Trophoblast cell (in vitro differentiated cells and primary cell): ENCODE measurements around the gene LRBA.
A peak's percentile ranks its signal among the peaks of the same experiment; 100 is the strongest.
"Not testable (repeated sequence)": the region's sequence is repeated elsewhere in the genome, so short reads cannot be mapped to it uniquely, and the experiment has no call there.

ENCODE experiments used
- DNase-seq, 2 donors: peaks; one replicate each; pipeline ENCODE4 v3.0.0-alpha.2; 2016
- H2AFZ ChIP-seq: 2 replicates; pipeline ENCODE4 v1.6.1; 2013; ENCODE audit warnings: low read length, moderate library complexity, mild to moderate bottlenecking; ENCODE audit not compliant: insufficient read depth, poor library complexity
- H2AK5ac ChIP-seq: 2 replicates; pipeline ENCODE4 v1.6.1; 2013; ENCODE audit warnings: mild to moderate bottlenecking, low read length
- H2BK120ac ChIP-seq: 2 replicates; pipeline ENCODE4 v1.6.1; 2013; ENCODE audit warnings: low read length, mild to moderate bottlenecking, moderate library complexity; ENCODE audit not compliant: insufficient read depth, poor library complexity
- H2BK12ac ChIP-seq: 2 replicates; pipeline ENCODE4 v1.6.1; 2013; ENCODE audit warnings: mild to moderate bottlenecking, low read length, moderate library complexity
- H2BK5ac ChIP-seq: 2 replicates; pipeline ENCODE4 v1.6.1; 2013; ENCODE audit warnings: low read length, low read depth, moderate library complexity, mild to moderate bottlenecking; ENCODE audit not compliant: poor library complexity
- H3K14ac ChIP-seq: 2 replicates; pipeline ENCODE4 v1.6.1; 2013; ENCODE audit warnings: mild to moderate bottlenecking, low read length
- H3K18ac ChIP-seq: 2 replicates; pipeline ENCODE4 v1.6.1; 2013; ENCODE audit warnings: mild to moderate bottlenecking, low read length
- H3K23ac ChIP-seq: 2 replicates; pipeline ENCODE4 v1.6.1; 2013; ENCODE audit warnings: low read length
- H3K27ac ChIP-seq: 2 replicates; pipeline ENCODE4 v1.5.1; 2013; ENCODE audit warnings: low read depth, mild to moderate bottlenecking, inconsistent platforms, low read length, moderate library complexity
- H3K27me3 ChIP-seq: 2 replicates; pipeline ENCODE4 v1.6.1; 2013; ENCODE audit warnings: inconsistent platforms, mild to moderate bottlenecking, low read length, moderate library complexity; ENCODE audit not compliant: insufficient read depth
- H3K36me3 ChIP-seq, 2 experiments: 1 replicate in 1 of 2; 2 replicates in 1 of 2; pipeline ENCODE4 v1.6.1; 2013; ENCODE audit warnings: low read length in 2 of 2, mild to moderate bottlenecking in 2 of 2, moderate library complexity in 1 of 2; ENCODE audit not compliant: insufficient read depth in 2 of 2, control insufficient read depth in 1 of 2
- H3K4ac ChIP-seq: 2 replicates; pipeline ENCODE4 v1.6.1; 2013; ENCODE audit warnings: low read depth, mild to moderate bottlenecking, low read length, moderate library complexity
- H3K4me1 ChIP-seq, 2 experiments: 1 replicate in 1 of 2; 2 replicates in 1 of 2; pipeline ENCODE4 v1.6.1; 2013; ENCODE audit warnings: low read length in 2 of 2, mild to moderate bottlenecking in 2 of 2, moderate library complexity in 1 of 2; ENCODE audit not compliant: insufficient read depth in 2 of 2, control insufficient read depth in 1 of 2
- H3K4me2 ChIP-seq: 2 replicates; pipeline ENCODE4 v1.6.1; 2013; ENCODE audit warnings: inconsistent platforms, mild to moderate bottlenecking, low read length, moderate library complexity
- H3K4me3 ChIP-seq: 2 replicates; pipeline ENCODE4 v1.5.1; 2013; ENCODE audit warnings: mild to moderate bottlenecking, low read depth, low read length, inconsistent platforms
- H3K79me1 ChIP-seq: one replicate; pipeline ENCODE4 v1.6.1; 2013; ENCODE audit warnings: low read length
- H3K79me2 ChIP-seq: 2 replicates; pipeline ENCODE4 v1.6.1; 2013; ENCODE audit warnings: low read length, mild to moderate bottlenecking; ENCODE audit not compliant: control insufficient read depth, insufficient read depth, poor library complexity
- H3K9ac ChIP-seq: 2 replicates; pipeline ENCODE4 v1.6.1; 2013; ENCODE audit warnings: mild to moderate bottlenecking, low read length
- H3K9me3 ChIP-seq: 2 replicates; pipeline ENCODE4 v1.6.1; 2013; ENCODE audit warnings: low read depth, mild to moderate bottlenecking, control low read depth, inconsistent platforms, low read length; ENCODE audit not compliant: insufficient read depth
- H4K12ac ChIP-seq: 2 replicates; pipeline ENCODE4 v1.6.1; 2013; ENCODE audit warnings: low read depth, mild to moderate bottlenecking, low read length, moderate library complexity
- H4K8ac ChIP-seq: 2 replicates; pipeline ENCODE4 v1.6.1; 2013; ENCODE audit warnings: low read depth, mild to moderate bottlenecking, low read length, moderate library complexity
- H4K91ac ChIP-seq: one replicate; pipeline ENCODE4 v1.6.1; 2013; ENCODE audit warnings: low read depth, mild to moderate bottlenecking, low read length, moderate library complexity
- WGBS: extraction: QIAGEN DNeasy Blood & Tissue Kit; methylation state at CpG from one replicate; pipeline ENCODE4 v1.1.7; 2013; ENCODE audit warnings: missing lambda C conversion rate; ENCODE audit not compliant: insufficient read length, insufficient coverage; ENCODE audit errors: extremely low coverage; 5-methylcytosine and 5-hydroxymethylcytosine counted together

Gene LRBA

DNA sequence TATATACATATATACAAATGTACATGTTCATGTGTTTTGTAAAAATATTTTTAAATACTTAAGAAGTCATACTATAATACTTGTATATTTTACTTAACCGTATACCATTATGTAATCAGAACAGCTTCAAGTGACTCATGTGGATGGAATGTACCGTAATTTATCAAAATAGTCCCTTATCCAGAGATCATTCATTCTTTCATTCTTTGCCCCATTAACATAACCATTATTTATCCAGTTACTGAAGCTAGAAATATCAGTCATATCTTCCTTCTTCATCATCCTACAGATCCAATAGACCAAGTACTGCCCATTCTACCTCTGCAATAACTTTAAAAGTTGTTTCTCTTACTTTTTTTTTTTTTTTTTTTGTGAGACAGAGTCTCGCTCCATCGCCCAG is 268.9 kb downstream of the LRBA start:
- H3K79me2 ChIP-seq, result no peaks in the 10 kb centered on the region
- no CpG with 5 or more reads among the region's 4 CpGs for WGBS
- H2BK5ac ChIP-seq, result no peak overlapping the region
- H2BK12ac ChIP-seq, result no peak overlapping the region
- no peak overlapping the region for H2AFZ ChIP-seq
- no peak overlapping the region for H3K14ac ChIP-seq
- no peak overlapping the region for H3K4me2 ChIP-seq
- no peak overlapping the region for H3K23ac ChIP-seq
- DNase-seq, result peak in 1 of 2 donors; percentile 74
- no peaks in the 10 kb centered on the region for H3K9me3 ChIP-seq
- H4K12ac ChIP-seq, result no peak overlapping the region
- no peak overlapping the region for H4K8ac ChIP-seq
- no peaks in the 10 kb centered on the region for H3K79me1 ChIP-seq
- no peak overlapping the region for H3K4ac ChIP-seq
- H3K9ac ChIP-seq, result no peak overlapping the region
- H3K27ac ChIP-seq, result no peak overlapping the region
- H3K4me3 ChIP-seq, result no peak overlapping the region
- H3K18ac ChIP-seq, result no peak overlapping the region
- no peak overlapping the region for H2BK120ac ChIP-seq
- H3K27me3 ChIP-seq, result no peaks in the 10 kb centered on the region
- no peak overlapping the region for H4K91ac ChIP-seq
- H2AK5ac ChIP-seq, result no peak overlapping the region
- peaks cover 0 to 2% of the 10 kb centered on the region in 2 experiments for H3K4me1 ChIP-seq
- H3K36me3 ChIP-seq, result no peaks in the 10 kb centered on the region

DNA sequence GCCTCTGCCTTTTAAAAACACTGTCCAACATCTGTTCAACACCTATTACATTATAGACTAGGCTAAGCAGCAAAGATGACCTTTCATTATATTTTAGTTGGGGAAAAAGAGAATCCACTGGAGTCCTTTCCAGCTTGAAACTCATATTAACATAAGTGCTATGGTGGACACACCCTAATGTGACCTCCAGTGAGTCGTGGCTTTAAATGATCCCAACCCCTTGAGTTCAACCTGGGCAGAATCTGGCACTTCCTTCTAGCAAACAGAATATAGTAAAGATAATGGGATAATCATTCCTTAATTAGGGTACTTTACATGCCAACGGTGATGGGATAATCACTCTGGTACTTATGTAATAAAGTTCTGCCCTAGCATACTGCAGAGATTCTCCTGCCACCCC is 270.5 kb downstream of the LRBA start:
- Histone ChIP-seq H3K14ac (no peak overlapping the region), H2BK12ac (no peak overlapping the region), H4K8ac (no peak overlapping the region), H2BK120ac (no peak overlapping the region), H2BK5ac (peak overlapping the region; percentile 56), H3K23ac (no peak overlapping the region), H3K36me3 (no peaks in the 10 kb centered on the region), H4K91ac (no peak overlapping the region), H2AK5ac (no peak overlapping the region), H3K4me3 (no peak overlapping the region), H3K27ac (no peak overlapping the region), H3K27me3 (no peaks in the 10 kb centered on the region), H4K12ac (no peak overlapping the region), H3K4me1 (peaks cover 0 to 2% of the 10 kb centered on the region in 2 experiments), H3K4ac (no peak overlapping the region), H3K4me2 (no peak overlapping the region), H3K9me3 (no peaks in the 10 kb centered on the region), H3K18ac (no peak overlapping the region), H3K79me1 (no peaks in the 10 kb centered on the region), H3K9ac (no peak overlapping the region), H3K79me2 (no peaks in the 10 kb centered on the region), H2AFZ (no peak overlapping the region)
- no CpG with 5 or more reads among the region's 2 CpGs for WGBS
- DNase-seq, result no peak

GRCh38 chr4:150743564-150744342 is 271.3 kb downstream of the LRBA start:
- Histone ChIP-seq H3K27ac (no peak overlapping the region), H4K8ac (no peak overlapping the region), H4K12ac (no peak overlapping the region), H2AK5ac (no peak overlapping the region), H3K27me3 (no peaks in the 10 kb centered on the region), H3K18ac (no peak overlapping the region), H3K4ac (no peak overlapping the region), H3K14ac (no peak overlapping the region), H2BK120ac (no peak overlapping the region), H3K79me2 (no peaks in the 10 kb centered on the region), H3K4me2 (no peak overlapping the region), H2AFZ (no peak overlapping the region), H3K4me1 (peaks cover 0 to 2% of the 10 kb centered on the region in 2 experiments), H2BK5ac (no peak overlapping the region), H3K36me3 (no peaks in the 10 kb centered on the region), H3K79me1 (no peaks in the 10 kb centered on the region), H3K4me3 (no peak overlapping the region), H3K9ac (no peak overlapping the region), H3K9me3 (no peaks in the 10 kb centered on the region), H3K23ac (no peak overlapping the region), H4K91ac (no peak overlapping the region), H2BK12ac (no peak overlapping the region)
- DNase-seq, result no peak
- WGBS, result no CpG with 5 or more reads among the region's 2 CpGs

DNA sequence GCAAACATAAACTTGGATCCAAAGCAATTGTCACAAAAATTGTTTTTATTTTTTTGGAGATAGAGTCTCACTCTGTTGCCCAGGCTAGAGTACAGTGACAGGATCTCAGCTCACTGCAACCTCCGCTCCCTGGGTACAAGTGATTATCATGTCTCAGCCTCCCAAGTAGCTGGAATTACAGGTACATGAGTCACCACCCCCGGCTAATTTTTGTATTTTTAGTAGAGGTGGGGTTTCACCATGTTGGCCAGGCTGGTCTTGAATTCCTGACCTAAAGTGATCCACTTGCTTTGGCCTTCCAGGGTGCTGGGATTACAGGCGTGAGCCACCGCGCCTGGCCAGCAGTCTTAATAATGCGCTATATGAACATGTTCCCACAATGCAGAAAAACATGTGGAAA is 272.2 kb downstream of the LRBA start:
- not testable (repeated sequence) for H3K9ac ChIP-seq, H2BK5ac ChIP-seq, H4K12ac ChIP-seq, H3K4me3 ChIP-seq, H3K18ac ChIP-seq, H2AFZ ChIP-seq, H4K91ac ChIP-seq, H4K8ac ChIP-seq, H3K14ac ChIP-seq, H3K4me1 ChIP-seq, H2BK12ac ChIP-seq, H3K4ac ChIP-seq, H3K79me1 ChIP-seq, H3K79me2 ChIP-seq, H3K4me2 ChIP-seq, H2AK5ac ChIP-seq, H2BK120ac ChIP-seq, H3K36me3 ChIP-seq, H3K9me3 ChIP-seq, H3K27me3 ChIP-seq, H3K23ac ChIP-seq, H3K27ac ChIP-seq
- no CpG with 5 or more reads among the region's 6 CpGs for WGBS
- DNase-seq, result peak in 1 of 2 donors; percentile 44
